Measurements from ENCODE around the gene ACACB.

ACACB gene

GRCh38 chr12:109305547-109305946 is 189.2 kb downstream of the ACACB start:
- DNase-seq (ENCODE audit: low spot score): no peak

- DNase-seq (ENCODE audit: low spot score): peak; percentile 70
These were observed 190.7 kb downstream of the ACACB start for GRCh38 chr12:109307051-109307450.

- no peak for DNase-seq (ENCODE audit: low spot score)
These were observed 192.4 kb downstream of the ACACB start, which contains the start of gene FOXN4 for GRCh38 chr12:109308534-109309380. Gene FOXN4 (minus strand): TSS chr12:109309284. CDS start chr12:109308321, 963 bp downstream.

GRCh38 chr12:109309381-109310246 is 193.2 kb downstream of the ACACB start:
- no peak for DNase-seq (ENCODE audit: low spot score)

- DNase-seq (ENCODE audit: low spot score): no peak
These were observed 194.1 kb downstream of the ACACB start for GRCh38 chr12:109310247-109311125.
